Measurements from ENCODE around the gene PIN1.

- peak; percentile 89 for TF ChIP-seq POLR2AphosphoS5 (IDR thresholded peaks at IDR 0.05; ENCODE audit: low read depth, low read length)
- TF ChIP-seq POLR2A (IDR thresholded peaks at IDR 0.05; ENCODE audit: low read depth, low read length): peak; percentile 95
- TF ChIP-seq TAF1 (IDR thresholded peaks at IDR 0.05; ENCODE audit: borderline replicate concordance, low read depth, low read length): 0 out of 2 replicates have a peak, but pooled peaks have one; percentile 58
These were observed 16.2 kb upstream of the PIN1 start, which contains the start of gene FBXL12 for GRCh38 chr19:9818734-9819595.
